Tibial nerve (tissue), 4 donors: ENCODE data around the gene VSIG10L2. TPM values are rescaled to one million over a fixed set of nuclear protein-coding genes. Genes with fewer than 3 reads are reported as not detected.

Source experiments
- DNase-seq, 2 donors: peaks; one replicate each; pipeline ENCODE4 v3.0.0-alpha.2; 2019; ENCODE audit warnings: low spot score in 2 of 2
- H3K27ac ChIP-seq, 4 donors: fragments of 200-600 bp; sonication (generic) in 3 of 4; one replicate each; pipeline ENCODE4 v1.5.1; 2017 to 2019; ENCODE audit warnings: mild to moderate bottlenecking in 1 of 4
- H3K27me3 ChIP-seq, 2 donors: fragments of 200-600 bp; sonication (generic) in 1 of 2; one replicate each; pipeline versions ENCODE4 v1.5.1 to v1.6.0; 2017 to 2019
- H3K36me3 ChIP-seq, 3 donors: fragments of 200-600 bp; sonication (generic); one replicate each; pipeline ENCODE4 v1.5.1; 2018 to 2019
- H3K4me1 ChIP-seq, 4 donors: fragments of 200-600 bp; sonication (generic) in 3 of 4; one replicate each; pipeline ENCODE4 v1.5.1; 2017 to 2019
- H3K4me3 ChIP-seq, 4 donors: fragments of 200-600 bp; sonication (generic) in 3 of 4; one replicate each; pipeline ENCODE4 v1.5.1; 2017 to 2019; ENCODE audit warnings: mild to moderate bottlenecking in 1 of 4, moderate library complexity in 1 of 4
- H3K9me3 ChIP-seq, 4 donors: fragments of 200-600 bp; sonication (generic) in 3 of 4; one replicate each; pipeline ENCODE4 v1.5.1; 2017 to 2019
- CTCF ChIP-seq, 5 experiments: fragments of 200-600 bp in 3 of 5; fragments of 450-650 bp in 2 of 5; sonication (generic) in 3 of 5; IDR thresholded peaks; one replicate each; pipeline ENCODE4 v1.5.1; 2016 to 2019; ENCODE audit warnings: antibody characterized with exemption in 5 of 5, mild to moderate bottlenecking in 3 of 5, moderate library complexity in 2 of 5
- EP300 ChIP-seq, 2 donors: sonication (generic); formaldehyde crosslinking; IDR thresholded peaks; one replicate each; pipeline ENCODE4 v1.6.1; 2017; ENCODE audit warnings: antibody characterized with exemption in 2 of 2, mild to moderate bottlenecking in 1 of 2
- POLR2A ChIP-seq, 2 donors: fragments of 450-650 bp; IDR thresholded peaks; one replicate each; pipeline ENCODE4 v1.6.1; 2017; ENCODE audit warnings: antibody characterized with exemption in 2 of 2, mild to moderate bottlenecking in 2 of 2, moderate library complexity in 2 of 2
- WGBS, 2 donors: methylation state at CpG; one replicate each; pipeline ENCODE4 v1.1.5; 2018; 5-methylcytosine and 5-hydroxymethylcytosine counted together
- total RNA-seq, 4 donors: library from RNA; depleted of rRNA; stranded (reverse); fragments of >200 nt; gene quantifications; one replicate each; pipeline ENCODE4 v1.1.0, GENCODE V29; 2016

Gene VSIG10L2
- total RNA-seq, 4 donors from 2014 or later = not detected

GRCh38 chr11:125918140-125918840, 27.6 kb upstream of the VSIG10L2 start:
- no peak overlapping the region for H3K27ac ChIP-seq
- H3K4me1 ChIP-seq = no peaks in the 10 kb centered on the region
- peaks cover 0 to 11% of the 10 kb centered on the region in 2 donors for H3K27me3 ChIP-seq
- DNase-seq = no peak
- H3K4me3 ChIP-seq = no peak overlapping the region
- H3K9me3 ChIP-seq = no peaks in the 10 kb centered on the region
- TF ChIP-seq EP300 (IDR thresholded peaks at IDR 0.05) (no peak), CTCF (IDR thresholded peaks at IDR 0.05) (no peak), POLR2A (IDR thresholded peaks at IDR 0.05) (no peak)
- H3K36me3 ChIP-seq = no peaks in the 10 kb centered on the region
- 83% methylated on average over 13 of the region's 13 CpGs for WGBS, 2 donors

GRCh38 chr11:125921042-125921441, 24.8 kb upstream of the VSIG10L2 start:
- H3K27me3 ChIP-seq = peaks cover 0 to 11% of the 10 kb centered on the region in 2 donors
- no peak for DNase-seq
- no peaks in the 10 kb centered on the region for H3K4me1 ChIP-seq
- 83 to 85% methylated on average over 9 of the region's 9 CpGs for WGBS, 2 donors
- H3K36me3 ChIP-seq = no peaks in the 10 kb centered on the region
- no peak overlapping the region for H3K4me3 ChIP-seq
- no peak overlapping the region for H3K27ac ChIP-seq
- no peak for TF ChIP-seq EP300 (IDR thresholded peaks at IDR 0.05)
- TF ChIP-seq CTCF (IDR thresholded peaks at IDR 0.05) = no peak
- TF ChIP-seq POLR2A (IDR thresholded peaks at IDR 0.05) = no peak
- no peaks in the 10 kb centered on the region for H3K9me3 ChIP-seq

GRCh38 chr11:125922156-125922555, 23.7 kb upstream of the VSIG10L2 start:
- Histone ChIP-seq H3K4me3 (no peak overlapping the region), H3K4me1 (no peaks in the 10 kb centered on the region), H3K27ac (no peak overlapping the region), H3K36me3 (no peaks in the 10 kb centered on the region), H3K27me3 (no peaks in the 10 kb centered on the region), H3K9me3 (no peaks in the 10 kb centered on the region)
- no peak for TF ChIP-seq EP300 (IDR thresholded peaks at IDR 0.05)
- TF ChIP-seq POLR2A (IDR thresholded peaks at IDR 0.05) = no peak
- no peak for TF ChIP-seq CTCF (IDR thresholded peaks at IDR 0.05)
- 86% methylated on average over 3 of the region's 3 CpGs for WGBS, 2 donors
- no peak for DNase-seq

GRCh38 chr11:125923012-125923579, 22.7 kb upstream of the VSIG10L2 start:
- Histone ChIP-seq H3K27ac (no peak overlapping the region), H3K4me3 (no peak overlapping the region), H3K9me3 (no peaks in the 10 kb centered on the region), H3K4me1 (no peaks in the 10 kb centered on the region), H3K27me3 (no peaks in the 10 kb centered on the region), H3K36me3 (no peaks in the 10 kb centered on the region)
- DNase-seq = peak; percentile 45 to 75
- TF ChIP-seq POLR2A (IDR thresholded peaks at IDR 0.05) (no peak), CTCF (IDR thresholded peaks at IDR 0.05) (peak; percentile 59 to 81 (median 70))
- 6 to 10% methylated on average over 8 of the region's 8 CpGs for WGBS, 2 donors

- Histone ChIP-seq H3K4me1 (no peaks in the 10 kb centered on the region), H3K4me3 (no peak overlapping the region), H3K36me3 (no peaks in the 10 kb centered on the region), H3K27ac (no peak overlapping the region), H3K27me3 (no peaks in the 10 kb centered on the region), H3K9me3 (no peaks in the 10 kb centered on the region)
- 88 to 91% methylated on average over 8 of the region's 8 CpGs for WGBS, 2 donors
- DNase-seq = no peak
- TF ChIP-seq EP300 (IDR thresholded peaks at IDR 0.05) (no peak), CTCF (IDR thresholded peaks at IDR 0.05) (no peak), POLR2A (IDR thresholded peaks at IDR 0.05) (no peak)
These were observed 22.2 kb upstream of the VSIG10L2 start for GRCh38 chr11:125923633-125924032.
